Measurements from ENCODE around the gene PTPN14. TPM values are rescaled to one million over a fixed set of nuclear protein-coding genes. Genes with fewer than 3 reads are reported as not detected.

The PTPN14 gene
- total RNA-seq, 1 donor from 2014 or later = 27.2 TPM

- H3K4me1 ChIP-seq = peaks cover 0 to 6% of the 10 kb centered on the region in 2 donors
- TF ChIP-seq CTCF (IDR thresholded peaks at IDR 0.05) = no peak
- no peak overlapping the region for H3K4me3 ChIP-seq
- H3K9me3 ChIP-seq = no peaks in the 10 kb centered on the region
- intact Hi-C loops (cut with DNase I) = no loop called here
- no peaks in the 10 kb centered on the region for H3K36me3 ChIP-seq
- no peaks in the 10 kb centered on the region for H3K27me3 ChIP-seq
- DNase-seq (ENCODE audit: low spot score in 2 of 2) = no peak
- no peak overlapping the region for H3K27ac ChIP-seq
Observed at GRCh38 chr1:214301526-214301925, 249.9 kb downstream of the PTPN14 start.

GRCh38 chr1:214300149-214300780 is 251.1 kb downstream of the PTPN14 start:
- Histone ChIP-seq H3K9me3 (no peaks in the 10 kb centered on the region), H3K36me3 (no peaks in the 10 kb centered on the region), H3K4me3 (no peak overlapping the region), H3K4me1 (peaks cover 0 to 6% of the 10 kb centered on the region in 2 donors), H3K27me3 (no peaks in the 10 kb centered on the region), H3K27ac (no peak overlapping the region)
- no peak for TF ChIP-seq CTCF (IDR thresholded peaks at IDR 0.05)
- intact Hi-C loops (cut with DNase I) = no loop called here
- no peak for DNase-seq (ENCODE audit: low spot score in 2 of 2)

Other genes starting within 250 kb of the PTPN14 start
- gene CENPF, start 51.6 kb upstream of the PTPN14 start, total RNA-seq = 0.53 TPM